Endothelial cell of umbilical vein (primary cell): ENCODE measurements around the gene CMPK2. TPM values are rescaled to one million over a fixed set of nuclear protein-coding genes. Genes with fewer than 3 reads are reported as not detected.

Experiments
- BruUV-seq: library from RNA; stranded (reverse); fragments of 400-500 nt; replicated peaks from 2 replicates; lab custom pipeline; 2021; lab: Mats Ljungman, UMichigan
- CTCF ChIA-PET: fragments of 300-600, 350-600 bp; sonication (Branson Sonifier 250); formaldehyde crosslinking; loops from one replicate; lab custom pipeline; 2021; ENCODE audit warnings: antibody characterized with exemption, inconsistent platforms; lab: Charles Lee
- POLR2A ChIA-PET: fragments of 300-600, 350-600 bp; sonication (Branson Sonifier 250); formaldehyde crosslinking; loops from one replicate; lab custom pipeline; 2021; ENCODE audit warnings: antibody characterized with exemption, inconsistent platforms; lab: Charles Lee
- DNase-seq: peaks from one replicate; pipeline ENCODE4 v3.0.0-alpha.2; 2011; ENCODE audit warnings: low read depth, low spot score
- FAIRE-seq: peaks from 2 replicates; lab custom pipeline; 2011; peaks lifted over from hg19 to GRCh38; lab: Jason Lieb, UNC
- H2AFZ ChIP-seq: 2 replicates; pipeline ENCODE4 v1.6.0; 2012; ENCODE audit warnings: low read depth, low read length, control low read depth, inconsistent platforms
- H3K27ac ChIP-seq: 2 replicates; pipeline ENCODE4 v1.5.1; 2011; ENCODE audit warnings: low read depth, mild to moderate bottlenecking, control low read depth, low read length, moderate library complexity; ENCODE audit not compliant: insufficient read depth
- H3K27me3 ChIP-seq, 2 experiments: 2 replicates each; pipeline versions ENCODE4 v1.6.0 to v1.6.1; 2011; ENCODE audit warnings: low read length in 2 of 2, mixed read lengths in 1 of 2; ENCODE audit not compliant: control insufficient read depth in 2 of 2, insufficient read depth in 2 of 2
- H3K36me3 ChIP-seq, 2 experiments: 2 replicates in 1 of 2; 3 replicates in 1 of 2; pipeline ENCODE4 v1.5.1; 2011; ENCODE audit warnings: low read length in 2 of 2, mild to moderate bottlenecking in 1 of 2, moderate library complexity in 1 of 2; ENCODE audit not compliant: control insufficient read depth in 2 of 2, insufficient read depth in 2 of 2; ENCODE audit errors: extremely low read depth in 1 of 2
- H3K4me1 ChIP-seq: 3 replicates; pipeline ENCODE4 v1.5.1; 2011; ENCODE audit warnings: mild to moderate bottlenecking, low read length; ENCODE audit not compliant: control insufficient read depth, insufficient read depth; ENCODE audit errors: extremely low read depth
- H3K4me2 ChIP-seq: 2 replicates; pipeline ENCODE4 v1.6.1; 2011; ENCODE audit warnings: low read length, control low read depth, mixed read lengths; ENCODE audit not compliant: insufficient read depth
- H3K4me3 ChIP-seq, 3 experiments: fragments of 200-600 bp in 1 of 3; sonication (generic), shearing (Covaris generic) in 1 of 3; replicated peaks in 1 of 3; 2 replicates each; pipeline ENCODE4 v1.5.1; 2011 to 2016; ENCODE audit warnings: control low read depth in 3 of 3, low read length in 3 of 3, mild to moderate bottlenecking in 2 of 3, inconsistent platforms in 1 of 3, low read depth in 1 of 3, moderate library complexity in 1 of 3; ENCODE audit not compliant: insufficient read depth in 1 of 3
- H3K79me2 ChIP-seq: 2 replicates; pipeline ENCODE4 v1.6.0; 2012; ENCODE audit warnings: low read length, inconsistent platforms; ENCODE audit not compliant: control insufficient read depth, insufficient read depth
- H3K9ac ChIP-seq: replicated peaks from 2 replicates; pipeline ENCODE3; 2011; ENCODE audit warnings: low read length, control low read depth; ENCODE audit not compliant: insufficient read depth; ENCODE audit errors: extremely low read depth
- H3K9me1 ChIP-seq: replicated peaks from 3 replicates; pipeline ENCODE4 v1.6.0; 2011; ENCODE audit warnings: mild to moderate bottlenecking, low read length; ENCODE audit not compliant: control insufficient read depth, insufficient read depth; ENCODE audit errors: extremely low read depth
- H3K9me3 ChIP-seq: replicated peaks from 2 replicates; pipeline ENCODE4 v1.5.1; 2012; ENCODE audit warnings: low read length, inconsistent platforms; ENCODE audit not compliant: control insufficient read depth, insufficient read depth
- H4K20me1 ChIP-seq: replicated peaks from 2 replicates; pipeline ENCODE3; 2011; ENCODE audit warnings: mild to moderate bottlenecking, low read length; ENCODE audit not compliant: control insufficient read depth, insufficient read depth; ENCODE audit errors: extremely low read depth
- EZH2 ChIP-seq: IDR thresholded peaks from 2 replicates; pipeline ENCODE4 v1.6.1; 2012; ENCODE audit warnings: borderline replicate concordance, low read depth, mild to moderate bottlenecking, moderate library complexity, low read length, inconsistent platforms; ENCODE audit not compliant: severe bottlenecking
- FOS ChIP-seq: IDR thresholded peaks from 2 replicates; pipeline ENCODE4 v1.6.1; 2011; ENCODE audit warnings: mild to moderate bottlenecking, low read length, moderate library complexity, borderline replicate concordance; ENCODE audit not compliant: insufficient read depth
- GATA2 ChIP-seq: IDR thresholded peaks from 2 replicates; pipeline ENCODE4 v1.7.0; 2011; ENCODE audit warnings: low read depth, mild to moderate bottlenecking, moderate library complexity, mixed read lengths, low read length; ENCODE audit not compliant: insufficient read length, insufficient read depth
- JUN ChIP-seq: IDR thresholded peaks from 2 replicates; pipeline ENCODE4 v1.6.1; 2011; ENCODE audit warnings: borderline replicate concordance, low read depth; ENCODE audit not compliant: insufficient read length, insufficient read depth
- MYC ChIP-seq: IDR thresholded peaks from one replicate; pipeline ENCODE4 v1.6.1; 2011; ENCODE audit warnings: mild to moderate bottlenecking, low read depth, low read length
- POLR2A ChIP-seq: IDR thresholded peaks from 2 replicates; pipeline ENCODE4 v1.6.1; 2012; ENCODE audit warnings: low read depth, mild to moderate bottlenecking, control low read depth, low read length
- POLR2AphosphoS5 ChIP-seq: IDR thresholded peaks from 2 replicates; pipeline ENCODE4 v1.6.1; 2012; ENCODE audit warnings: low read depth, mild to moderate bottlenecking, control low read depth, low read length, moderate library complexity; ENCODE audit not compliant: insufficient read depth
- dilution Hi-C: fragments of 300-500 bp; cut with MboI; formaldehyde crosslinking; loops from one replicate; pipeline ENCODE4 v1.15.0; 2019; ENCODE audit warnings: low sequenced_read_pairs; ENCODE audit not compliant: extremely low pct_ligation_motif_present
- intact Hi-C: fragments of 100-400 bp; cut with micrococcal nuclease; formaldehyde crosslinking; loops from one replicate; pipeline ENCODE4 v1.10.0; 2022
- polyA plus RNA-seq, 4 experiments: library from polyadenylated mRNA; depleted of rRNA in 3 of 4; stranded (reverse) in 3 of 4; unstranded in 1 of 4; fragments of >200 nt; gene quantifications; 2 replicates each; pipeline versions ENCODE4 v1.2.1 to v1.2.3, GENCODE V29; 2011 to 2012; ENCODE audit warnings: missing spikeins in 1 of 4
- total RNA-seq: library from RNA; stranded (reverse); gene quantifications from 2 replicates; pipeline ENCODE4 v1.2.3, GENCODE V29; 2021
- TF ChIP-seq, protein P1 (sequence below): IDR thresholded peaks from 2 replicates; pipeline ENCODE4 v1.6.1; 2011; ENCODE audit not compliant: insufficient read depth, insufficient read length
- TF ChIP-seq, protein P2 (sequence below), 2 donors: IDR thresholded peaks; 1 replicate in 1 of 2; 2 replicates in 1 of 2; pipeline ENCODE4 v1.5.1; 2011; ENCODE audit warnings: low read length in 2 of 2, mild to moderate bottlenecking in 2 of 2, moderate library complexity in 2 of 2, control low read depth in 1 of 2, inconsistent platforms in 1 of 2, low read depth in 1 of 2; ENCODE audit not compliant: insufficient read depth in 1 of 2; ENCODE audit errors: extremely low read depth in 1 of 2

The CMPK2 gene
- total and polyA plus RNA-seq, 2 donors (not counting 3 experiments of a cell fraction or from before 2014, with no cell fraction given): 0.15 to 0.69 TPM

DNA sequence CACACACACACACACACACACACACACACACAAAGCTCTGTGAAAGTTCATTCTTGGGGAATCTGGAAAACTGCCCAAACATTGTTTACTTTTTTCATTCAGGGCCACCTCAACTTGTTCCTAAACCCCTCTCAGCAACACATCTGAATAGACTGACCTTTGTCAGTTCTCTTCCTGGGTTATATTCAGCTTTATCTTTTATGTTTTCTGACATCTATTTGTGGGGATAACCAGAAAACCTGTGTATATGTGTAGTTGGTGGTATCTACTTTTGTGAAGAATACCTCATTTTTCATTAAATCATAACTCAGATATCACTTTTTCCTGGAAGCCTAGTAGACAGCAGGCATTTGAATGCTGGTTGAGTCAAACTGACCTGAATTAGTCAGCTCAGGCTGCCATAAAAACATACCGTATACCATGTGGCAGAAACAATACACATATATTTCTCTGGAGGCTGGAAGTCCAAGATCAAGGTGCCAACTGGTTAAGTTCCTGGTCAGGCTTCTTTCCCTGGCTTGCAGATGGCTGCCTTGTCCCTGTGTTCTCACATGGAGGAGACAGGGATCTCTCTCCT lies 40.5 kb upstream of the CMPK2 start:
- H3K27me3 ChIP-seq: peaks cover 6 to 8% of the 10 kb centered on the region in 2 experiments
- no peaks in the 10 kb centered on the region for H3K36me3 ChIP-seq
- intact Hi-C loops: no loop called here
- POLR2A ChIA-PET: no interaction called here
- no peak overlapping the region for H3K4me3 ChIP-seq
- H3K9me1 ChIP-seq: no peaks in the 10 kb centered on the region
- no peaks in the 10 kb centered on the region for H4K20me1 ChIP-seq
- no peak overlapping the region for H3K27ac ChIP-seq
- CTCF ChIA-PET: interaction anchor here (0.6 to 1.6 kb wide), 6 partner anchors 9 to 139 kb away, joined by 3 to 8 read pairs (median 3); no protein-coding TSS in a partner anchor
- H3K4me2 ChIP-seq: no peak overlapping the region
- H3K9ac ChIP-seq: no peak overlapping the region
- BruUV-seq: no TSS peak
- TF ChIP-seq POLR2A (no peak), JUN (no peak), POLR2AphosphoS5 (no peak), MYC (no peak), GATA2 (no peak), EZH2 (no peak), FOS (no peak)
- TF ChIP-seq, protein P1, sequence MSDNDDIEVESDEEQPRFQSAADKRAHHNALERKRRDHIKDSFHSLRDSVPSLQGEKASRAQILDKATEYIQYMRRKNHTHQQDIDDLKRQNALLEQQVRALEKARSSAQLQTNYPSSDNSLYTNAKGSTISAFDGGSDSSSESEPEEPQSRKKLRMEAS: no peak
- TF ChIP-seq, protein P2, sequence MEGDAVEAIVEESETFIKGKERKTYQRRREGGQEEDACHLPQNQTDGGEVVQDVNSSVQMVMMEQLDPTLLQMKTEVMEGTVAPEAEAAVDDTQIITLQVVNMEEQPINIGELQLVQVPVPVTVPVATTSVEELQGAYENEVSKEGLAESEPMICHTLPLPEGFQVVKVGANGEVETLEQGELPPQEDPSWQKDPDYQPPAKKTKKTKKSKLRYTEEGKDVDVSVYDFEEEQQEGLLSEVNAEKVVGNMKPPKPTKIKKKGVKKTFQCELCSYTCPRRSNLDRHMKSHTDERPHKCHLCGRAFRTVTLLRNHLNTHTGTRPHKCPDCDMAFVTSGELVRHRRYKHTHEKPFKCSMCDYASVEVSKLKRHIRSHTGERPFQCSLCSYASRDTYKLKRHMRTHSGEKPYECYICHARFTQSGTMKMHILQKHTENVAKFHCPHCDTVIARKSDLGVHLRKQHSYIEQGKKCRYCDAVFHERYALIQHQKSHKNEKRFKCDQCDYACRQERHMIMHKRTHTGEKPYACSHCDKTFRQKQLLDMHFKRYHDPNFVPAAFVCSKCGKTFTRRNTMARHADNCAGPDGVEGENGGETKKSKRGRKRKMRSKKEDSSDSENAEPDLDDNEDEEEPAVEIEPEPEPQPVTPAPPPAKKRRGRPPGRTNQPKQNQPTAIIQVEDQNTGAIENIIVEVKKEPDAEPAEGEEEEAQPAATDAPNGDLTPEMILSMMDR (IDR thresholded peaks at IDR 0.05; ENCODE audit: extremely low read depth in 1 of 2, insufficient read depth in 1 of 2, low read depth in 1 of 2, low read length in 2 of 2): no peak
- no peak overlapping the region for H2AFZ ChIP-seq
- H3K9me3 ChIP-seq: no peaks in the 10 kb centered on the region
- FAIRE-seq (no peak), DNase-seq (no peak)
- dilution Hi-C loops: no loop called here
- no peaks in the 10 kb centered on the region for H3K4me1 ChIP-seq
- H3K79me2 ChIP-seq: no peaks in the 10 kb centered on the region
